Measurements from ENCODE around the gene MICALL2.

- TF ChIP-seq CTCF (tag by site-specific recombination; IDR thresholded peaks at IDR 0.05) (no peak), MYNN (tag by site-specific recombination; IDR thresholded peaks at IDR 0.05; ENCODE audit: borderline replicate concordance) (no peak), ZNF701 (tag by site-specific recombination; IDR thresholded peaks at IDR 0.05) (no peak), YY1 (tag by site-specific recombination; IDR thresholded peaks at IDR 0.05) (no peak), ZNF707 (tag by site-specific recombination; IDR thresholded peaks at IDR 0.05) (no peak), OSR2 (tag by site-specific recombination; IDR thresholded peaks at IDR 0.05) (no peak), ZFP41 (tag by site-specific recombination; IDR thresholded peaks at IDR 0.05; ENCODE audit: borderline replicate concordance) (no peak), ZNF670 (tag by site-specific recombination; IDR thresholded peaks at IDR 0.05; ENCODE audit: low read depth) (no peak)
- TF ChIP-seq, protein P1, sequence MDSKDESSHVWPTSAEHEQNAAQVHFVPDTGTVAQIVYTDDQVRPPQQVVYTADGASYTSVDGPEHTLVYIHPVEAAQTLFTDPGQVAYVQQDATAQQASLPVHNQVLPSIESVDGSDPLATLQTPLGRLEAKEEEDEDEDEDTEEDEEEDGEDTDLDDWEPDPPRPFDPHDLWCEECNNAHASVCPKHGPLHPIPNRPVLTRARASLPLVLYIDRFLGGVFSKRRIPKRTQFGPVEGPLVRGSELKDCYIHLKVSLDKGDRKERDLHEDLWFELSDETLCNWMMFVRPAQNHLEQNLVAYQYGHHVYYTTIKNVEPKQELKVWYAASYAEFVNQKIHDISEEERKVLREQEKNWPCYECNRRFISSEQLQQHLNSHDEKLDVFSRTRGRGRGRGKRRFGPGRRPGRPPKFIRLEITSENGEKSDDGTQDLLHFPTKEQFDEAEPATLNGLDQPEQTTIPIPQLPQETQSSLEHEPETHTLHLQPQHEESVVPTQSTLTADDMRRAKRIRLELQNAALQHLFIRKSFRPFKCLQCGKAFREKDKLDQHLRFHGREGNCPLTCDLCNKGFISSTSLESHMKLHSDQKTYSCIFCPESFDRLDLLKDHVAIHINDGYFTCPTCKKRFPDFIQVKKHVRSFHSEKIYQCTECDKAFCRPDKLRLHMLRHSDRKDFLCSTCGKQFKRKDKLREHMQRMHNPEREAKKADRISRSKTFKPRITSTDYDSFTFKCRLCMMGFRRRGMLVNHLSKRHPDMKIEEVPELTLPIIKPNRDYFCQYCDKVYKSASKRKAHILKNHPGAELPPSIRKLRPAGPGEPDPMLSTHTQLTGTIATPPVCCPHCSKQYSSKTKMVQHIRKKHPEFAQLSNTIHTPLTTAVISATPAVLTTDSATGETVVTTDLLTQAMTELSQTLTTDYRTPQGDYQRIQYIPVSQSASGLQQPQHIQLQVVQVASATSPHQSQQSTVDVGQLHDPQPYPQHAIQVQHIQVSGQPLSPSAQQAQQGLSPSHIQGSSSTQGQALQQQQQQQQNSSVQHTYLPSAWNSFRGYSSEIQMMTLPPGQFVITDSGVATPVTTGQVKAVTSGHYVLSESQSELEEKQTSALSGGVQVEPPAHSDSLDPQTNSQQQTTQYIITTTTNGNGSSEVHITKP (tag by site-specific recombination; IDR thresholded peaks at IDR 0.05) = no peak
Measured at GRCh38 chr7:1459920-1460820, 900 bp upstream of the MICALL2 start.

Data from HEK293 (cell line).